Trophoblast cell (in vitro differentiated cells and primary cell): ENCODE results near the gene ELOVL6.

Experiments
- DNase-seq, 2 donors: peaks; one replicate each; pipeline ENCODE4 v3.0.0-alpha.2; 2016
- H2AFZ ChIP-seq: 2 replicates; pipeline ENCODE4 v1.6.1; 2013; ENCODE audit warnings: low read length, moderate library complexity, mild to moderate bottlenecking; ENCODE audit not compliant: insufficient read depth, poor library complexity
- H2AK5ac ChIP-seq: 2 replicates; pipeline ENCODE4 v1.6.1; 2013; ENCODE audit warnings: mild to moderate bottlenecking, low read length
- H2BK120ac ChIP-seq: 2 replicates; pipeline ENCODE4 v1.6.1; 2013; ENCODE audit warnings: low read length, mild to moderate bottlenecking, moderate library complexity; ENCODE audit not compliant: insufficient read depth, poor library complexity
- H2BK12ac ChIP-seq: 2 replicates; pipeline ENCODE4 v1.6.1; 2013; ENCODE audit warnings: mild to moderate bottlenecking, low read length, moderate library complexity
- H2BK5ac ChIP-seq: 2 replicates; pipeline ENCODE4 v1.6.1; 2013; ENCODE audit warnings: low read length, low read depth, moderate library complexity, mild to moderate bottlenecking; ENCODE audit not compliant: poor library complexity
- H3K14ac ChIP-seq: 2 replicates; pipeline ENCODE4 v1.6.1; 2013; ENCODE audit warnings: mild to moderate bottlenecking, low read length
- H3K18ac ChIP-seq: 2 replicates; pipeline ENCODE4 v1.6.1; 2013; ENCODE audit warnings: mild to moderate bottlenecking, low read length
- H3K23ac ChIP-seq: 2 replicates; pipeline ENCODE4 v1.6.1; 2013; ENCODE audit warnings: low read length
- H3K27ac ChIP-seq: 2 replicates; pipeline ENCODE4 v1.5.1; 2013; ENCODE audit warnings: low read depth, mild to moderate bottlenecking, inconsistent platforms, low read length, moderate library complexity
- H3K27me3 ChIP-seq: 2 replicates; pipeline ENCODE4 v1.6.1; 2013; ENCODE audit warnings: inconsistent platforms, mild to moderate bottlenecking, low read length, moderate library complexity; ENCODE audit not compliant: insufficient read depth
- H3K36me3 ChIP-seq, 2 experiments: 1 replicate in 1 of 2; 2 replicates in 1 of 2; pipeline ENCODE4 v1.6.1; 2013; ENCODE audit warnings: low read length in 2 of 2, mild to moderate bottlenecking in 2 of 2, moderate library complexity in 1 of 2; ENCODE audit not compliant: insufficient read depth in 2 of 2, control insufficient read depth in 1 of 2
- H3K4ac ChIP-seq: 2 replicates; pipeline ENCODE4 v1.6.1; 2013; ENCODE audit warnings: low read depth, mild to moderate bottlenecking, low read length, moderate library complexity
- H3K4me1 ChIP-seq, 2 experiments: 1 replicate in 1 of 2; 2 replicates in 1 of 2; pipeline ENCODE4 v1.6.1; 2013; ENCODE audit warnings: low read length in 2 of 2, mild to moderate bottlenecking in 2 of 2, moderate library complexity in 1 of 2; ENCODE audit not compliant: insufficient read depth in 2 of 2, control insufficient read depth in 1 of 2
- H3K4me2 ChIP-seq: 2 replicates; pipeline ENCODE4 v1.6.1; 2013; ENCODE audit warnings: inconsistent platforms, mild to moderate bottlenecking, low read length, moderate library complexity
- H3K4me3 ChIP-seq: 2 replicates; pipeline ENCODE4 v1.5.1; 2013; ENCODE audit warnings: mild to moderate bottlenecking, low read depth, low read length, inconsistent platforms
- H3K79me1 ChIP-seq: one replicate; pipeline ENCODE4 v1.6.1; 2013; ENCODE audit warnings: low read length
- H3K79me2 ChIP-seq: 2 replicates; pipeline ENCODE4 v1.6.1; 2013; ENCODE audit warnings: low read length, mild to moderate bottlenecking; ENCODE audit not compliant: control insufficient read depth, insufficient read depth, poor library complexity
- H3K9ac ChIP-seq: 2 replicates; pipeline ENCODE4 v1.6.1; 2013; ENCODE audit warnings: mild to moderate bottlenecking, low read length
- H3K9me3 ChIP-seq: 2 replicates; pipeline ENCODE4 v1.6.1; 2013; ENCODE audit warnings: low read depth, mild to moderate bottlenecking, control low read depth, inconsistent platforms, low read length; ENCODE audit not compliant: insufficient read depth
- H4K12ac ChIP-seq: 2 replicates; pipeline ENCODE4 v1.6.1; 2013; ENCODE audit warnings: low read depth, mild to moderate bottlenecking, low read length, moderate library complexity
- H4K8ac ChIP-seq: 2 replicates; pipeline ENCODE4 v1.6.1; 2013; ENCODE audit warnings: low read depth, mild to moderate bottlenecking, low read length, moderate library complexity
- H4K91ac ChIP-seq: one replicate; pipeline ENCODE4 v1.6.1; 2013; ENCODE audit warnings: low read depth, mild to moderate bottlenecking, low read length, moderate library complexity
- WGBS: extraction: QIAGEN DNeasy Blood & Tissue Kit; methylation state at CpG from one replicate; pipeline ENCODE4 v1.1.7; 2013; ENCODE audit warnings: missing lambda C conversion rate; ENCODE audit not compliant: insufficient read length, insufficient coverage; ENCODE audit errors: extremely low coverage; 5-methylcytosine and 5-hydroxymethylcytosine counted together

The ELOVL6 gene

DNA sequence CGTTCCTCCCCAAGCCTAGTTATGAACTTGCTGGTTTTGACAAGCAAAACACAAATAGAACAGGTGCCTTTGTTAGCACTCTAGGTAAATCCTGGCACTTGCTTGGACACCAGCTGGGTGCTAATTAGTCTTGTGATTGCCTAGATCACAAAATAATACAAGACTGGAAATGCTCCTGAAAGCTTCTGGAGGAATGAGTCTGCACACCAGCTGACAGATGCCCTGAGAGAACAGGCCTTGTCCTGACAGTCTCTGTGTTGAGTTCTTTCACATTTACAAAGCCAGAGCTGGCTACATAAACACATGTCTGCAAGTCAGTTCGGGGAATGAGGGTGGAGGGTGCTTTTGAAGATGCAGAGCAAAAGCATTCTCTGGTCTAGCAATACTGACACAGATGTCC is 93.8 kb downstream of the ELOVL6 start:
- no peak overlapping the region for H4K12ac ChIP-seq
- no peak overlapping the region for H3K23ac ChIP-seq
- H3K4ac ChIP-seq: no peak overlapping the region
- H3K27ac ChIP-seq: no peak overlapping the region
- DNase-seq: no peak
- no peaks in the 10 kb centered on the region for H3K9me3 ChIP-seq
- H2AK5ac ChIP-seq: no peak overlapping the region
- H3K14ac ChIP-seq: no peak overlapping the region
- H2AFZ ChIP-seq: no peak overlapping the region
- no peak overlapping the region for H4K8ac ChIP-seq
- no peaks in the 10 kb centered on the region for H3K79me1 ChIP-seq
- no peak overlapping the region for H3K4me3 ChIP-seq
- no peak overlapping the region for H2BK120ac ChIP-seq
- no CpG with 5 or more reads among the region's 2 CpGs for WGBS
- H3K4me2 ChIP-seq: no peak overlapping the region
- peaks cover 0 to 8% of the 10 kb centered on the region in 2 experiments for H3K4me1 ChIP-seq
- H2BK5ac ChIP-seq: no peak overlapping the region
- H4K91ac ChIP-seq: no peak overlapping the region
- H3K27me3 ChIP-seq: no peaks in the 10 kb centered on the region
- no peak overlapping the region for H3K9ac ChIP-seq
- no peaks in the 10 kb centered on the region for H3K36me3 ChIP-seq
- no peak overlapping the region for H3K18ac ChIP-seq
- no peaks in the 10 kb centered on the region for H3K79me2 ChIP-seq
- H2BK12ac ChIP-seq: no peak overlapping the region

GRCh38 chr4:110099638-110100037 is 98.8 kb downstream of the ELOVL6 start:
- no peak for DNase-seq
- Histone ChIP-seq H3K27me3 (no peaks in the 10 kb centered on the region), H3K79me2 (no peaks in the 10 kb centered on the region), H3K18ac (no peak overlapping the region), H3K9me3 (no peaks in the 10 kb centered on the region), H3K14ac (no peak overlapping the region), H3K23ac (no peak overlapping the region), H2AK5ac (no peak overlapping the region), H4K91ac (no peak overlapping the region), H3K4me3 (no peak overlapping the region), H2BK12ac (no peak overlapping the region), H3K36me3 (no peaks in the 10 kb centered on the region), H2BK120ac (no peak overlapping the region), H4K12ac (no peak overlapping the region), H4K8ac (no peak overlapping the region), H3K4me1 (peaks cover 0 to 2% of the 10 kb centered on the region in 2 experiments), H3K27ac (no peak overlapping the region), H3K79me1 (no peaks in the 10 kb centered on the region), H3K9ac (no peak overlapping the region), H2AFZ (no peak overlapping the region), H3K4me2 (no peak overlapping the region), H3K4ac (no peak overlapping the region), H2BK5ac (no peak overlapping the region)

GRCh38 chr4:110096405-110096804 is 102.0 kb downstream of the ELOVL6 start:
- Histone ChIP-seq H3K4me1 (no peaks in the 10 kb centered on the region), H3K9me3 (no peaks in the 10 kb centered on the region), H3K23ac (no peak overlapping the region), H3K4ac (no peak overlapping the region), H3K36me3 (no peaks in the 10 kb centered on the region), H3K4me2 (no peak overlapping the region), H4K91ac (no peak overlapping the region), H2AFZ (no peak overlapping the region), H3K79me2 (no peaks in the 10 kb centered on the region), H3K14ac (no peak overlapping the region), H3K27ac (no peak overlapping the region), H3K27me3 (no peaks in the 10 kb centered on the region), H3K79me1 (no peaks in the 10 kb centered on the region), H3K4me3 (no peak overlapping the region), H2BK5ac (no peak overlapping the region), H4K8ac (no peak overlapping the region), H3K9ac (no peak overlapping the region), H3K18ac (no peak overlapping the region), H2BK120ac (no peak overlapping the region), H4K12ac (no peak overlapping the region), H2BK12ac (no peak overlapping the region), H2AK5ac (no peak overlapping the region)
- no peak for DNase-seq
- WGBS: no CpG with 5 or more reads among the region's 1 CpG

- no CpG with 5 or more reads among the region's 4 CpGs for WGBS
These were observed 105.8 kb downstream of the ELOVL6 start for GRCh38 chr4:110092646-110093045.

More at GRCh38 chr4:110092646-110093045, 105.8 kb downstream of the ELOVL6 start:
- no peak overlapping the region for H4K91ac ChIP-seq
- H3K27ac ChIP-seq: no peak overlapping the region
- H3K4me3 ChIP-seq: no peak overlapping the region
- no peak overlapping the region for H2AK5ac ChIP-seq
- no peaks in the 10 kb centered on the region for H3K4me1 ChIP-seq
- H3K27me3 ChIP-seq: no peaks in the 10 kb centered on the region
- H3K4me2 ChIP-seq: no peak overlapping the region
- H3K9ac ChIP-seq: no peak overlapping the region
- DNase-seq: peak in 1 of 2 donors; percentile 65
- no peak overlapping the region for H3K14ac ChIP-seq
- no peak overlapping the region for H3K4ac ChIP-seq
- H3K79me1 ChIP-seq: no peaks in the 10 kb centered on the region
- H2AFZ ChIP-seq: no peak overlapping the region
- no peak overlapping the region for H4K12ac ChIP-seq
- H4K8ac ChIP-seq: no peak overlapping the region
- no peaks in the 10 kb centered on the region for H3K36me3 ChIP-seq
- no peak overlapping the region for H2BK120ac ChIP-seq
- H3K23ac ChIP-seq: no peak overlapping the region
- H3K9me3 ChIP-seq: no peaks in the 10 kb centered on the region
- H2BK5ac ChIP-seq: no peak overlapping the region
- no peak overlapping the region for H2BK12ac ChIP-seq
- H3K79me2 ChIP-seq: no peaks in the 10 kb centered on the region
- no peak overlapping the region for H3K18ac ChIP-seq
